GM23338 (cell line): ENCODE measurements around the gene TRPM3.

Source experiments
- CTCF ChIP-seq, 2 experiments: fragments of 200-600 bp in 1 of 2; sonication (generic) in 1 of 2; conservative IDR thresholded peaks; 2 replicates each; pipeline versions ENCODE4 v1.5.1 to v1.6.1; 2016 to 2017; ENCODE audit warnings: antibody characterized with exemption in 2 of 2, low read depth in 2 of 2, mild to moderate bottlenecking in 2 of 2, moderate library complexity in 1 of 2
- EZH2 ChIP-seq: fragments of 200-600 bp; sonication (generic); IDR thresholded peaks from one replicate; pipeline ENCODE4 v1.8.0; 2017; ENCODE audit warnings: antibody characterized with exemption, mild to moderate bottlenecking, low read depth; ENCODE audit not compliant: unreplicated experiment
- POLR2AphosphoS5 ChIP-seq: IDR thresholded peaks from 2 replicates; pipeline ENCODE4 v1.6.1; 2016; ENCODE audit warnings: antibody characterized with exemption, low read depth

- TF ChIP-seq CTCF (conservative IDR thresholded peaks at IDR 0.05; ENCODE audit: low read depth in 2 of 2): no peak
- no peak for TF ChIP-seq POLR2AphosphoS5
- TF ChIP-seq EZH2: no peak
Measured at GRCh38 chr9:70557661-70558369, 563.6 kb downstream of the TRPM3 start.
